Sigmoid colon (tissue), 7 donors: Measurements from ENCODE around the gene CCNI. TPM values are rescaled to one million over a fixed set of nuclear protein-coding genes. Genes with fewer than 3 reads are reported as not detected.
"Not testable (repeated sequence)": the region's sequence is repeated elsewhere in the genome, so short reads cannot be mapped to it uniquely, and the experiment has no call there.

Experiments
- DNase-seq: peaks from one replicate; pipeline ENCODE4 v3.0.0-alpha.2; 2019
- H3K27ac ChIP-seq, 4 donors: fragments of 200-600 bp; sonication (generic); one replicate each; pipeline ENCODE4 v1.5.1; 2016 to 2019; ENCODE audit warnings: mild to moderate bottlenecking in 1 of 4
- H3K27me3 ChIP-seq, 3 donors: fragments of 200-600 bp; sonication (generic); one replicate each; pipeline ENCODE4 v1.5.1; 2019; ENCODE audit warnings: mild to moderate bottlenecking in 1 of 3
- H3K36me3 ChIP-seq, 4 donors: fragments of 200-600 bp; sonication (generic); one replicate each; pipeline ENCODE4 v1.5.1; 2016 to 2019
- H3K4me1 ChIP-seq, 4 donors: fragments of 200-600 bp; sonication (generic); one replicate each; pipeline ENCODE4 v1.5.1; 2017 to 2019
- H3K4me3 ChIP-seq, 4 donors: fragments of 200-600 bp; sonication (generic); one replicate each; pipeline ENCODE4 v1.5.1; 2017 to 2019; ENCODE audit warnings: mild to moderate bottlenecking in 2 of 4, moderate library complexity in 1 of 4
- H3K9me3 ChIP-seq, 4 donors: fragments of 200-600 bp in 3 of 4; sonication (generic) in 3 of 4; one replicate each; pipeline versions ENCODE4 v1.5.1 to v1.6.1; 2013 to 2019
- CTCF ChIP-seq, 4 experiments: fragments of 450-650 bp in 3 of 4; fragments of 200-600 bp in 1 of 4; IDR thresholded peaks; one replicate each; pipeline ENCODE4 v1.5.1; 2016 to 2019; ENCODE audit warnings: antibody characterized with exemption in 4 of 4, mild to moderate bottlenecking in 3 of 4, moderate library complexity in 2 of 4
- EP300 ChIP-seq, 4 donors: sonication (generic); formaldehyde crosslinking; IDR thresholded peaks; one replicate each; pipeline ENCODE4 v1.6.1; 2017; ENCODE audit warnings: antibody characterized with exemption in 4 of 4
- POLR2A ChIP-seq, 2 donors: fragments of 450-650 bp; IDR thresholded peaks; one replicate each; pipeline ENCODE4 v1.6.1; 2016; ENCODE audit warnings: antibody characterized with exemption in 2 of 2, mild to moderate bottlenecking in 2 of 2, moderate library complexity in 2 of 2
- POLR2AphosphoS5 ChIP-seq, 4 donors: sonication (generic); formaldehyde crosslinking; IDR thresholded peaks; one replicate each; pipeline ENCODE4 v1.6.1; 2017; ENCODE audit warnings: antibody characterized with exemption in 4 of 4
- WGBS, 2 donors: extraction: QIAGEN DNeasy Blood & Tissue Kit; methylation state at CpG; one replicate each; pipeline ENCODE4 v1.1.7; 2013; 5-methylcytosine and 5-hydroxymethylcytosine counted together
- intact Hi-C: fragments of 100-400 bp; cut with DNase I; formaldehyde crosslinking; loops from one replicate; pipeline ENCODE4 v1.15.1; 2023
- polyA plus RNA-seq, 3 donors: library from polyadenylated mRNA; stranded (reverse); fragments of 200-250 nt; gene quantifications; one replicate each; pipeline ENCODE4 v1.2.3, GENCODE V29; 2013
- total RNA-seq, 4 donors: library from RNA; depleted of rRNA; stranded (reverse); fragments of >200 nt; gene quantifications; one replicate each; pipeline ENCODE4 v1.1.0, GENCODE V29; 2016
- donor health status: healthy with polysubstance abuse.
- donor health status: Bipolar disorder and iron deficiency.
- donor health status: healthy.

CCNI gene
- total and polyA plus RNA-seq, 7 donors = 118 to 339 (median 248) TPM

DNA sequence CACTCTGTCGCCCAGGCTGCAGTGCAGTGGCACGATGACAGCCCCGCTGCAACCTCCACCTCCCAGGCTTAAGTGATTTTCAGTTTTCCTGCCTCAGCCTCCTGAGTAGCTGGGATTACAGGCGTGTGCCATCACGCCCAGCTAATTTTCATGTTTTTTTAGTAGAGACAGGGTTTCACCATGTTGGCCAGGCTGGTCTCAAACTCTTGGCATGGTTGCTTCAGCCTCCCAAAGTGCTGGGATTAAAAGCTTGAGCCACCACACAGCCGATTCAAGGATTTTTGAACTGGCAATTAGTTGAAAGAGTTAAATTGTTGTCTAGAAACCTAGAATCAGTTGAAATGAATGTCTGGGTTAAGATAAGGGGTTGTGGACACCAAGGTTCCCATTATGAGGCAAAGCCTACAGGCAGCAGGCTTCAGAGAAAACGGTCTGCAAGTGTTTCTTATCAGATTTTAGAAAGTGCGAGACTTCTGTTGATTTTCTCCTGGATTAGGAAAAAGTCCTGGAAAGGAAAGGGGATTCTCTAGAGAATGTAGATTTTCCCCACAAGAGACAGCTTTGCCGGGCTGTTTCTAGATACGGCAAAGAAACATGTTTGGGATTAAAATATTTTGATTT lies 8.3 kb upstream of the CCNI start:
- WGBS, 2 donors = 82 to 90% methylated on average over 10 of the region's 10 CpGs
- Histone ChIP-seq H3K36me3 (no peaks in the 10 kb centered on the region), H3K4me3 (no peak overlapping the region), H3K4me1 (no peaks in the 10 kb centered on the region), H3K9me3 (no peaks in the 10 kb centered on the region), H3K27ac (no peak overlapping the region), H3K27me3 (no peaks in the 10 kb centered on the region)
- no peak for TF ChIP-seq EP300 (IDR thresholded peaks at IDR 0.05)
- intact Hi-C loops = no loop called here
- no peak for DNase-seq

- Histone ChIP-seq H3K9me3 (no peaks in the 10 kb centered on the region), H3K4me1 (no peaks in the 10 kb centered on the region), H3K36me3 (no peaks in the 10 kb centered on the region), H3K27ac (no peak overlapping the region), H3K27me3 (no peaks in the 10 kb centered on the region), H3K4me3 (no peak overlapping the region)
- WGBS, 2 donors = 91 to 95% methylated on average over 11 of the region's 11 CpGs
- intact Hi-C loops = no loop called here
- DNase-seq = no peak
- TF ChIP-seq POLR2A (IDR thresholded peaks at IDR 0.05) = no peak
- no peak for TF ChIP-seq EP300 (IDR thresholded peaks at IDR 0.05)
- no peak for TF ChIP-seq POLR2AphosphoS5 (IDR thresholded peaks at IDR 0.05)
- no peak for TF ChIP-seq CTCF (IDR thresholded peaks at IDR 0.05)
Measured at GRCh38 chr4:77082886-77083608, 7.3 kb upstream of the CCNI start.

- WGBS, 2 donors = 70 to 90% methylated on average over 7 of the region's 7 CpGs
- intact Hi-C loops, DNase-seq: not testable (repeated sequence)
Measured at GRCh38 chr4:77080806-77081205, 5.0 kb upstream of the CCNI start.

DNA sequence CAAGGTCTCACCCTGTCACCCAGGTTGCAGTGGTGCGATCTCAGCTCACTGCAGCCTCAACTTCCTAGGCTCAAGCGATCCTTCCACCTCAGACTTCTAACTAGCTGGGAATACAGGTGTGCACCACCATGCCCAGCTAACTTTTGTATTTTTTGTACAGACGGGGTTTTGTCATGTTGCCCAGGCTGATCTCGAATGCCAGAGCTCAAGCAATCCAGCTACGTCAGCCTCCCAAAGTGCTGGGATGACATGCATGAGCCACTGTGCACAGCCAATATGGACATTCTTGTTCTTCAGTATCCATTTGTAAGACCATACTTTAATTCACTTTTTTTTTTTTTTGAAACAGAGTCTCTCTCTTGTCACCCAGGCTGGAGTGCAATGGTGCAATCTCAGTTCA lies 3.5 kb upstream of the CCNI start:
- no peaks in the 10 kb centered on the region for H3K36me3 ChIP-seq
- no peaks in the 10 kb centered on the region for H3K27me3 ChIP-seq
- H3K4me3 ChIP-seq = no peak overlapping the region
- no peak for DNase-seq
- no peaks in the 10 kb centered on the region for H3K9me3 ChIP-seq
- no peak for TF ChIP-seq POLR2A (IDR thresholded peaks at IDR 0.05)
- no peak for TF ChIP-seq EP300 (IDR thresholded peaks at IDR 0.05)
- TF ChIP-seq POLR2AphosphoS5 (IDR thresholded peaks at IDR 0.05) = no peak
- TF ChIP-seq CTCF (IDR thresholded peaks at IDR 0.05) = no peak
- H3K27ac ChIP-seq = no peak overlapping the region
- intact Hi-C loops = loop anchor here (5.0 to 10.0 kb wide), 3 partner anchors 132 to 1564 kb away; partner anchors contain the start of genes RCHY1, SCARB2, SEPTIN11 and THAP6
- peaks cover 0 to 12% (median 4%) of the 10 kb centered on the region in 4 donors for H3K4me1 ChIP-seq
- WGBS, 2 donors = 87 to 94% methylated on average over 5 of the region's 5 CpGs

More at GRCh38 chr4:77080806-77081205, 5.0 kb upstream of the CCNI start:
- not testable (repeated sequence) for H3K36me3 ChIP-seq, H3K27ac ChIP-seq, H3K27me3 ChIP-seq, H3K9me3 ChIP-seq, H3K4me1 ChIP-seq, H3K4me3 ChIP-seq

GRCh38 chr4:77078401-77078800 lies 2.6 kb upstream of the CCNI start:
- intact Hi-C loops = loop anchor here (5.0 to 10.0 kb wide), 3 partner anchors 131 to 1564 kb away; partner anchors contain the start of genes RCHY1, SCARB2, SEPTIN11 and THAP6
- H3K27ac ChIP-seq = no peak overlapping the region
- no peak overlapping the region for H3K4me3 ChIP-seq
- no peak for TF ChIP-seq POLR2AphosphoS5 (IDR thresholded peaks at IDR 0.05)
- no peak for TF ChIP-seq CTCF (IDR thresholded peaks at IDR 0.05)
- TF ChIP-seq POLR2A (IDR thresholded peaks at IDR 0.05) = no peak
- no peak for TF ChIP-seq EP300 (IDR thresholded peaks at IDR 0.05)
- WGBS, 2 donors = 97 to 99% methylated on average over 2 of the region's 2 CpGs
- peaks cover 0 to 21% (median 12%) of the 10 kb centered on the region in 4 donors for H3K4me1 ChIP-seq
- DNase-seq = no peak
- no peaks in the 10 kb centered on the region for H3K27me3 ChIP-seq
- H3K36me3 ChIP-seq = no peaks in the 10 kb centered on the region
- no peaks in the 10 kb centered on the region for H3K9me3 ChIP-seq
